Right atrium auricular region (tissue), 2 donors: Measurements from ENCODE around the gene SNX7. TPM values are rescaled to one million over a fixed set of nuclear protein-coding genes. Genes with fewer than 3 reads are reported as not detected.
A peak's percentile ranks its signal among the peaks of the same experiment; 100 is the strongest.

Experiments
- DNase-seq: peaks from one replicate; pipeline ENCODE4 v3.0.0-alpha.2; 2019; ENCODE audit warnings: low spot score
- H3K27ac ChIP-seq, 2 donors: fragments of 200-600 bp; sonication (generic); 1 replicate in 1 of 2; 2 replicates in 1 of 2; pipeline ENCODE4 v1.5.1; 2016 to 2019
- H3K27me3 ChIP-seq, 2 donors: fragments of 200-600 bp; sonication (generic); one replicate each; pipeline versions ENCODE4 v1.5.1 to v1.6.0; 2017 to 2019
- H3K36me3 ChIP-seq: fragments of 200-600 bp; sonication (generic); one replicate; pipeline ENCODE4 v1.5.1; 2016
- H3K4me1 ChIP-seq, 2 donors: fragments of 200-600 bp; sonication (generic); one replicate each; pipeline versions ENCODE4 v1.5.1 to v1.6.0; 2017 to 2019
- H3K4me3 ChIP-seq, 2 donors: fragments of 200-600 bp; sonication (generic); 1 replicate in 1 of 2; 2 replicates in 1 of 2; pipeline ENCODE4 v1.5.1; 2017 to 2019; ENCODE audit warnings: mild to moderate bottlenecking in 1 of 2, moderate library complexity in 1 of 2
- H3K9me3 ChIP-seq, 2 donors: fragments of 200-600 bp; sonication (generic); one replicate each; pipeline ENCODE4 v1.5.1; 2019
- CTCF ChIP-seq, 2 donors: fragments of 200-600 bp; sonication (generic); IDR thresholded peaks; one replicate each; pipeline ENCODE4 v1.5.1; 2019; ENCODE audit warnings: antibody characterized with exemption in 2 of 2
- total RNA-seq, 2 donors: library from RNA; depleted of rRNA; stranded (reverse); fragments of >200 nt; gene quantifications; one replicate each; pipeline ENCODE4 v1.1.0, GENCODE V29; 2016

SNX7 gene
- total RNA-seq, 2 donors from 2014 or later: 17.7 to 25.0 TPM

DNA sequence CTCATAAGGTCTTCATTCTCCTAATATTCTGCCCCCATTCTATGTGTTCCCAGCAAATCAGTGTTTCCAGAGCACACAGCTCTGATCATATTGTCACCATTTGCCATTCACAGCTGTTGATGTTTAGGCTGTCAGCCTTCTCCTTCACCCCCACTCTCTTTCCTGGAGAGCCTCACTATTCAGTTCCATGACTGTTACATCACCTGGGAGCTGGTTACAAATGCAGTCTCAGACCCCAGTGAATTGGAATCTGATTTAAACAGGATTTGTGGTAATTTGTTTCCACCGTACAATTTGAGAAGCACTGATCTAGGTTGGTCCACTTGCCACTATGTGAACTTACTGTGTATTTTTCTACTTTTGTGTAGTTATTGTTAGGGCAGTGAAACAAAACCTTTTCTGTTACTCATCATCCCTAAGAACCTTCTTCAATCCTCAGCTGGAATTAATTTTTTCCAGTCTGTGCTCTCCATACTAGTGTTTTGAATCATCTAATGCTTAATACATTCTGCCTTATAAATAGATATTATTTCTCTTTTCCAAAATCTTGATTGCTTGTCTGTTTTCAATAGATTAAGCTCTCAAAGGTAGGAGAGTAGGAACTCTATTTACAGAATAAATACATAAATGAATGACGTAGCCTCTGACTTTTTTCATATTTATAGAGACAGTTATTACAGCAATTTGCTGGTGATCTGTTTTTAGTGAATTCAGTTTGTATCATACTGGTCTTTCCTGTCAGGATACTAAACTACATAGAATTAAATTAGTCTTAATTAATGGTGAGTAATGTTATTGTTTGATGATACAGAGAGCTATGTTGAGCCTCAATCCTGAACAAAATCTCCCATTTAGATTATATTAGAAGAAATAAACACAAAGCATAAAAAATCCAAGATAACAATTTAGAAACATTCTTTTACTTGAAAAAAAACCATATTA is 8.1 kb downstream of the SNX7 start:
- Histone ChIP-seq H3K36me3 (no peaks in the 10 kb centered on the region), H3K4me3 (no peak overlapping the region), H3K27ac (peak overlapping the region; percentile 23 to 77), H3K9me3 (no peaks in the 10 kb centered on the region), H3K4me1 (peaks cover 0 to 23% of the 10 kb centered on the region in 2 donors), H3K27me3 (no peaks in the 10 kb centered on the region)
- TF ChIP-seq CTCF (IDR thresholded peaks at IDR 0.05): no peak
- no peak for DNase-seq

DNA sequence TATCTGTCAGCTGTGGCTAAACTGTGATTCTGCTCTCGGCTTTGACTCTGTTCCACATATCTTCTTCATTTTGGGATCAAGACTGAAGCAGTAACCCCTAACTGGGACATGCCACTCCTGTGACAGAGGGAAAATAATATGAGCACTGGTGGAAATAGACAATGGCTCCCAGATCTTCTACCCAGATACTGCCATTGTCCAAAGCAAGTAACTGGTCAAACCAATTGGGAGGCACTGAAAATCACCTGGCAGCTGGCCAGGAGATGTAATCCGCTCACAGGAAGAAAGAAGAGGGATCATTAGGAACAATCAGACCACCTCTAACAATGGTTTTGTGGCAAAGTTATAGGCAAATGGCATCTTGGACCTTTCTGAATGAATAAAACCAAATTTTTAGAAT is 10.7 kb downstream of the SNX7 start:
- H3K9me3 ChIP-seq: no peaks in the 10 kb centered on the region
- no peaks in the 10 kb centered on the region for H3K36me3 ChIP-seq
- DNase-seq: no peak
- no peak overlapping the region for H3K4me3 ChIP-seq
- no peak overlapping the region for H3K27ac ChIP-seq
- no peak for TF ChIP-seq CTCF (IDR thresholded peaks at IDR 0.05)
- no peaks in the 10 kb centered on the region for H3K27me3 ChIP-seq
- H3K4me1 ChIP-seq: peaks cover 0 to 23% of the 10 kb centered on the region in 2 donors

DNA sequence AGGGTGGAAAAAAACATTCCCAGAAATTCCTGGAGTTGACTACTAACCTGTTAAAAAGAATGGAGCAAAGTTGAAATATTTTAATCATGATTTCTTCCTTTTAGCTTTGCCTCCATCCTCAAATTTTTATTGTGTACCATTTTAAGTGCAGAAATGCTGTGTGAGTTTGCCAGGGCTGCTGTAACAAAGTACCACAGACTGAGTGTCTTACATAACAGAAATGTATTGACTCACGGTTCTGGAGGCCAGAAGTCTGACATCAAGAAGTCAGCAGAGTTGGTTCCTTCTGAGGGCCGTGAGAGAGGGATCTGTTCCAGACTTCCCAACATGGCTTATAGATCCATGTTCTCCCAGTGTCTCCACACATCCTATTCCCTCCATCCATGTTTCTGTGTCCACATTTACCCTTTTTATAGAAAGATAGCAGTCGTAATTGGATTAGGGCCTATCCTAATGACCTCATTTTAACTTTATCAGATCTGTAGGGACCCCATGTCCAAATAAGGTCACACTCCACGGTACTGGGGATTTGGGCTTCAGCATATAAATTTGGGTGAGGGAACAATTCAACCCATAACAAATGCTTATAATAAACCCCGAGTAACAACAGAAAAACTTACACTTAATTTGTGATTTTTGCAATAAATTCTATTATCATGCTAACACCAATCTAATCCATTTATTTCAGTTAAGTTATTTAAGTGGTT is 12.7 kb downstream of the SNX7 start:
- Histone ChIP-seq H3K9me3 (no peaks in the 10 kb centered on the region), H3K4me3 (no peak overlapping the region), H3K27me3 (no peaks in the 10 kb centered on the region), H3K36me3 (no peaks in the 10 kb centered on the region), H3K4me1 (peaks cover 0 to 13% of the 10 kb centered on the region in 2 donors), H3K27ac (no peak overlapping the region)
- no peak for DNase-seq
- TF ChIP-seq CTCF (IDR thresholded peaks at IDR 0.05): no peak

DNA sequence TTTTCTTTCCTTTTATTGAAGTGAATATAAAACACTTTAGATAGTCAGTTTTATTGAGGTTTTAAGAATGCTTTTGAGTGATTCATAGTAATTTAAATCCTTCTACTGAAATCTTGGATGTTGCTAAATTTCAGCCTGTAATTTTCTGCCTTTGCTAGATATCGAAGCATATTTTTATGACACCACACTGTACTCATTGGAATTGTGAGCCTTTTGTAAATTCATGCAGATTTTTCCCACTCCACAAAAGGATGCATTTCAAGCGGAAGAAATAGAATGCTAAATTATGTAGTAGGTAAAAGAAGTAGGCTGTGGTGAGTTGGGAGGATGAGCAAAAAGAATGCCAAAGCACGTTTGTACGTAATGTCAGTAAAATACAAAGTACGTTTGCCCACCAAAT is 13.8 kb downstream of the SNX7 start:
- no peak for DNase-seq
- Histone ChIP-seq H3K4me1 (peaks cover 0 to 3% of the 10 kb centered on the region in 2 donors), H3K4me3 (no peak overlapping the region), H3K27me3 (no peaks in the 10 kb centered on the region), H3K27ac (no peak overlapping the region), H3K36me3 (no peaks in the 10 kb centered on the region), H3K9me3 (no peaks in the 10 kb centered on the region)
- TF ChIP-seq CTCF (IDR thresholded peaks at IDR 0.05): no peak

- Histone ChIP-seq H3K27ac (no peak overlapping the region), H3K4me1 (no peaks in the 10 kb centered on the region), H3K9me3 (no peaks in the 10 kb centered on the region), H3K27me3 (no peaks in the 10 kb centered on the region), H3K36me3 (no peaks in the 10 kb centered on the region), H3K4me3 (no peak overlapping the region)
- DNase-seq: no peak
- TF ChIP-seq CTCF (IDR thresholded peaks at IDR 0.05): no peak
These were observed 15.8 kb downstream of the SNX7 start for GRCh38 chr1:98677288-98677687.
